Islet precursor cell (in vitro differentiated cells): Measurements from ENCODE around the gene NINJ1.

Experiments used
- DNase-seq: peaks from one replicate; pipeline ENCODE4 v3.0.0-alpha.2; 2018

The NINJ1 gene

DNA sequence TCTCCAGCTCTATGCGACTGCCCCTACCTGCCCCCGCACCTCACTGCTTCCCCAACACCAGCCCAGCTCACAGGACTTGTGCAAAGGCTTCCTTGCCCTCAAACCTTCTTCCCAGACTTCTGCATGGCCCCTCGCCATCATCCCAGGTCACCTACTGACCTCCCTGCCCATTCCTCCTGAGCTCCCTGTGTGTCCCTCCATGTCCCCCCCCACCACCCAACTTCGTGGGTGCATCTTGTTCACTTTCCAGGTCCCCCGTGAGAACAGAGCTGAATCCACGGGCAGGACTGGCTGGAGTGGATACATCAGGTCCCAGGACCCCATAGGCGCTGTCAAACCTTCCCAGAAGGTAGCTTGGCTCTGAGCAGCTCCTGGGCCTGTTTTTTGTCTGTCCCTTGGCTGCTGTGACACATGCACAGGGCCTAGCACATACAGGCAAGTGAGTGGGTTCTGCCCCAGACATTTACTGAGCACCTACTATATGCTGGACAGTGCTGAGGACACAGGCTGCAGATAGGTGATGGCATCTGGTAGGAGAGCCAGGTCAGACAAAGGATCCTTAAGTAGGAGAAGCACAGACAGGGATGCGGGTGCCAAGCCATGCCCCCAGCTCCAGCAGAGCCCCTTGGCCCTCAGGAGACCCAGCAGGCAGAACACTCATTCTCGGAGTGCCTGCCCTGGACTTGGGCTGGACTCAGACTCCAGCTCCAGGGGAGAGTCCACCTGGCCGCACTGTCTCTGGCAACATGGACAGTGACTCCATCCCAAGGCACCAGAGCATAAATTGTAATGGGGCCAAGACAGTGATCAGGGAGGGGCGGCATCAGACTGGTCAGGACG lies 15.0 kb downstream of the NINJ1 start:
- peak; percentile 46 for DNase-seq

DNA sequence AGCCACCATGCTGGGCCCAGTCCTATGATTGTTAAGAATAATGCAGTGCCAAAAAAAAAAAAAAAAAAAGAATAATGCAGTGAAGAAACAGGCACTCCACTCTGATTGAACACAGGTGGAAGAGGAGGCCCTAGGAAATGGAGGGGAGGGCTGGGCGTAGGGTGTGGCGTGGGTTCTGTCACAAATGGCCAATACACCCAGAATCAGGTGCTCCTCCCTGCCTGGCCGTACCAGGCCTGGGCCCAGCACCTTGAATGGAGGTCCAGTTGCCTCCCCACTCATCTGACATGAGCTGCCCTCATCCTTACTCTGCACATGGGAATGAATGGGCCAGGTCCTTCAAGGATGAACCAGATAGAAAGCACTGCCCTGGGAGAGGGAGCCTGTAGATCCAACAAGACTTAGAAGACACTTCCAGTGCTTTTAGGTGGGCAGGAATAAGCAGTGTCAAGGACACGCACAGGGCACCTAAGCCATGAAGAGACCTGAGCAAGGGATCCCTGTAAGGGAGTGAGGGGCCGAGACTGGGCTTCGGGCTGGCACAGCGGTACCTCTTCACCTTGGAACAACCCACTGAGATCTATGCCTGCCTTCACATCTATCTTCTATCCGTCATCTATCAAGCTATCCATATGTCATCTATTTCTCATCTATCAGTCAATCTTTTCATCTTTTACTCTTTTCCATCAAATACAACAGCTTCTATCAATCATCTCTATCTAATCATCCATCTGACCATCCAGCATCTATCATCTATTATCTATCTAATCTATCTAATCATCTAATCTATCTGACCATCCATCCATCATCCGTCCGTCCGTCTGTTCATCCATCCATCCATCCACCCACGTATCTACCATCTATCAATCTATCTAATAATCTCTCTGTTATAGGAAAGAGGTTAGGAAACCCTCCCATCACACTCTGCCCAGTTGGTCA lies 15.9 kb downstream of the NINJ1 start:
- DNase-seq, result peak; percentile 36

DNA sequence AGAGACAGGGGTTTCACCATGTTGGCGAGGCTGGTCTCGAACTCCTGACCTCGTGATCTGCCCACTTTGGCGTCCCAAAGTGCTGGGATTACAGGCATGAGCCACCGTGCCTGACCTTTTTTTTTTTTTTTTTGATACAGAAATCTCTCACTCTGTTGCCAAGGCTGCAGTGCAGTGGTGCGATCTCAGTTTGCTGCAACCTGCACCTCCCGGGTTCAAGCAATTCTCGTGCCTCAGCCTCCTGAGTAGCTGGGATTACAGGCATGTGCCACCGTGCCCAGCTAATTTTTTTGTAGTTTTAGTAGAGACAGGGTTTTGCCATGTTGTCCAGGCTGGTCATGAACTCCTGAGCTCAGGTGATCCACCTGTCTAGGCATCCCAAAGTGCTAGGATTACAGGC lies 16.5 kb downstream of the NINJ1 start:
- peak; percentile 7 for DNase-seq

DNA sequence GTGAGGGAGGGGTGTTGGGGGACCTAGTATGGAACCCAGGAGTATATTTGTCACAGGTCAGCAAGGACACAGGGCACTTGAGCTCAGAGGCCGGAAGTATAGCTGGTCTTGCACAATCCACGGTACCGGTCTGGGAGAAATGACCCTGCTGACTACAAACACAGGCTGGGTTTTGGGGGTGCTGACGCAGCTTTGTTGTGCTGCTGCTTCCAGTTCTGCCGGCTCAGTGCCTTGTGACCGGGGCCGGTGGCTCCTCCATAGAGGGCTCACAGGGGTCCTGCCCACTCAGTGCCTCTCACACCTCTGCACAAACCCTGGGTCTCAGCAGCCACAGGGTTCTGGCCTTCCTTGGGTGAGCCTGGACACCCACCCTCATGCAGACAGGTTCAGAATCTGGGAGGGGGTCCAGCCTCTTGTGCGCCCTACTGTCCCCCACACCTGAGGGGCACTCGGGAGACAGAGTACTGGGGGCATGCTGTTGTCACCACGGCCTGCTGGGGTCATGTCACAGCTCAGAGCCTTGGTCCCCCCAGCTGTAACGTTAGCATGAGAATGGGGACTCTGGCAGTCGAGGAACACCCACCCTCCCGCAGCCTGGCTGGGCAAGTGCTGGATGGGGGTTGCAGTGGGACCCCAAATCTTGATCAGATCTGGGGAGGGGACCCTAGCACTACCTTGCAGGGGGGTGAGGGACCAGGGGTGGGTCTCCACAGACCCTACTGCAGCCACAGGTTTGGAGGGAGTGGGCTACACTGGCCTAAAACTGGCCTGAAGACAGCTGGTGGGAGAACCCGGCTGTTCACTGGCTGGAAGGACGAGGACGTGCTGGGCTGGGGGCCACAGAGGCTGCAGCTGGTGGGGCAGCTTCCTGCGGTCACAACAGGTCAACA lies 17.7 kb downstream of the NINJ1 start:
- peak; percentile 49 for DNase-seq

DNA sequence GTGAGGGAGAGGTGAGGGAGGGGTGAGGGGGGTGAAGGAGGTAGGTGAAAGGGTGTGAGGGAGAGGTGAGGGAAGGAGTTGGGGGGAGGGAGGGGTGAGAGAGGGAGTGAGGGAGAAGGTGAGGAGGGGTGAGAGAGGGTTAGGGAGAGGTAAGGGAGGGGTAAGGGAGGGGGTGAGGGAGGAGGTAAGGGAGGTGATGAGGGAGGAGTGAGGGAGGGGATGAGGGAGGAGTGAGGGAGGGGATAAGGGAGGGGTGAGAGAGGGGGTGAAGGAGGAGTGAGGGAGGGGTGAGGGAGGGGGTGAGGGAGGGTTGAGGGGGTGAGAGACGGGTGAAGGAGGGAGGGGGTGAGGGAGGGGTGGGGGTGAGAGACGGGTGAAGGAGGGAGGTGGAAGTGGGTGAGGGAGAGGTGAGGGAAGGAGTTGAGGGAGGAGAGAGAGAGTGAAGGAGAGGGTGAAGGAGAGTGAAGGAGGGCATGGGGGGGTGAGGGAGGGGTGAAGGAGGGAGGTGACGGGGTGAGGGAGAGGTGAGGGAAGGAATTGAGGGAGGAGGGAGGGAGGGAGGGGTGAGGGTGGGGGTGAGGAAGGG lies 18.5 kb downstream of the NINJ1 start:
- DNase-seq, result no peak

DNA sequence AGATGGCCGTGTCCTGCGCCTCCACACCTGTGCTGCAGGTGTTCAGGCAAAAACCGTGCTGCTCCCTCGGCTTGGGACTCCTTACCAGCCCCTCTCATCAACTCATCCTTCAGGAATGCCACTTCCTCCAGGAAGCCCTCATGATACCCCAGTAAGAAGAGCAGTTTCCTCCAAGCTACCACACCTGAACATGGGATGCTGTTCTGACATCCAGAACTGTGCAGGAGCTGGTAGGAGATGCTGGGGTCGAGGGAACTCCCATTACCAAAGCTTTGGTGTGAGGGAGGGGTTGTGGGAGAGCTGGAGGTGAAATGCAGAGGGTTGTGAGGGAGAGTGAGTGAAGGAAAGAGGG lies 19.1 kb downstream of the NINJ1 start:
- DNase-seq, result no peak

DNA sequence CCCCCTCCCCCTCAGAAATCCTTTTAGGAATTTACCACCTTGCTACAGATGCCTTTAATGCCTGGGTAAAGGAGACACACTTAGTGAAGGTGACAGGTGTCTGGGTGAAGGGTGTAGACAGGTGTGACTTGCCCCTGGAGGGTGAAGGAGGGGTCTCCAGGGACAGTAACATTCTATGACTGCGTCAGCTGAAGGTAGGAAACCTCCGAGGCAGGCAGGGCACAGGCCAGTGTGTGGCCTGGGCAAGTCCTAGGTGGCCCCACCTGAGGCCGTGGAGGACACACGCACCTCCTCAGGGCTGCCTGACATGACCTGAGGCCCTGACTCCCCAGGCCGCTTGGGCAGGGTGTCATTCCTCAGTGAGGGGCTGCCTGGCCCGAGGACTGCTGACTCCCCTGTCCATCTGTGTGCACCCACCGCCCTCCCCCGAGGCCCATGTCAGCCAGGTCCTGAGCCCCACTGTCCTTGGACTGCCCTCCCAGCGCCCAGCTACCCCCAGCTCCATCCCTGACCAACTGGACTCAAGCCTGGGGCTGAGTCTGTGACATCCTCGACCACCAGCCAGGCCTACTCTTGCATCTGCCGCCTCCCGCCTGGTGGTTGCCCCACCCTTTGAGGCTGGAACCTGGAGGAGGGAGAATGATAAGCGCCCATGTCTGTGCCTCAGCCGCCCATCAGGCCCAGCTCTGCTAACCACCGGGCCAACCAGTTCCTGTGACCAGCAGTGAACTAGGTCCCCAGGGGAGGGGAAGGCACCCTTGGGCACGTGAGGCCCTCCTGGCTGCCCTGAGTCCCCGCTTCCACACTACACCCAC lies 19.7 kb downstream of the NINJ1 start:
- peak; percentile 51 for DNase-seq

DNA sequence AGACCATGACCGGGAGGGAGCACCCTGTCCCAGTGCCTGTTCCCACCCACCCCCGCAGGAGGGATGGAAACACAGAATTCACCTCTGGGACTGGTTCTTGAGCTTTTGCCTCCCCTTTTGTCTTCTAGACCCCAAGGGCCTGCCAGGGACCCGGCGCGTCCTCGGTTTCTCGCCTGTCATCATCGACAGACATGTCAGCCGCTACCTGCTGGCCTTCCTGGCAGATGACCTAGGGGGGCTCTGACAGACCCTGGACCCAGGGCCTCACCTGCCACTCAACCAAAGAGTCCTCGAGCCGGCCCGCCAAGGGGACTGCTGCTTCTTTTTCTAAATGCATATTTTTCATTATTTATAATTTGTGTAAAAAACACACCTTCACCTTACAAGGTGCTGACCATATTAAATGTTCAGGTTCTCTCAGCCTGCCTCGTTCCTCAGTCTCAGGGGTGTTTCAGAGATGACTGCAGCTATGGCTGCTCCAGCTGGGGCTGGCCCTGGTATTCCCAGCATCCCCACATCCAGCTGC lies 21.1 kb downstream of the NINJ1 start:
- peak; percentile 41 for DNase-seq

DNA sequence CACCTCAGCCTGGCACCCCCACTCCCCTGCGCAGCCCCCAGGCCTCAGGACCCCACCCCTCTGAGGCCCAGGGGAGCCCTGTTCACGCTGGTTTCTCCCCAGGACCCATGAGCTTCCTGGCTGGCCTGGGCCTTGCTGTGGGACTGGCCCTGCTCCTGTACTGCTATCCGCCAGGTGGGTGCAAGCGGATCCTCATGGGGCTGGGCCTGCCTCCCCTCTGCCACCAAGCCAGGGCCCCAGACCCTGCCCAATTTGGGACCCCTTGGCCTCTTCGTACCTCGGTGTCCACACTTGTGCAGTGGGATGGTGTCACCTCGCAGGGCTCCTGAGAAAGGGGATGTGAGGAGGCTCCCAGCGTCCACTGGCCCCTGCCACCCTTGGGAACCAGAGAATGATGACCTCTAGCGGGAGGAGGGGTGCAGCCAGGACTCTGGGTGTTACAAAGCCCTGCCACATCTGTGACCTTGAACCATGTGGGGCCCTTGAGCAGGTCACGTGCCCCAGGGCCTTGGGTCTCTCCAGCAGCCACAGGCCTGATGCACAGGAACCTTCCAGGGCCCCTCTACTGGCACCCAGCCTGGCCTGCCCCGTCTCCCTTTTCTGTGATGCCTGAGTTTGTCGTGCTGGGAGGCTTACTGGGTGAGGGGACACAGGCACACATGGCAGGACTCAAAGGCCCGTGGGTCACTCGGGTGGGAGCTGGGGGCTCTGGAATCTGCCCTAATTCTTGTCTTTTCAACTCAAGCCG lies 21.8 kb downstream of the NINJ1 start:
- DNase-seq, result peak; percentile 51

DNA sequence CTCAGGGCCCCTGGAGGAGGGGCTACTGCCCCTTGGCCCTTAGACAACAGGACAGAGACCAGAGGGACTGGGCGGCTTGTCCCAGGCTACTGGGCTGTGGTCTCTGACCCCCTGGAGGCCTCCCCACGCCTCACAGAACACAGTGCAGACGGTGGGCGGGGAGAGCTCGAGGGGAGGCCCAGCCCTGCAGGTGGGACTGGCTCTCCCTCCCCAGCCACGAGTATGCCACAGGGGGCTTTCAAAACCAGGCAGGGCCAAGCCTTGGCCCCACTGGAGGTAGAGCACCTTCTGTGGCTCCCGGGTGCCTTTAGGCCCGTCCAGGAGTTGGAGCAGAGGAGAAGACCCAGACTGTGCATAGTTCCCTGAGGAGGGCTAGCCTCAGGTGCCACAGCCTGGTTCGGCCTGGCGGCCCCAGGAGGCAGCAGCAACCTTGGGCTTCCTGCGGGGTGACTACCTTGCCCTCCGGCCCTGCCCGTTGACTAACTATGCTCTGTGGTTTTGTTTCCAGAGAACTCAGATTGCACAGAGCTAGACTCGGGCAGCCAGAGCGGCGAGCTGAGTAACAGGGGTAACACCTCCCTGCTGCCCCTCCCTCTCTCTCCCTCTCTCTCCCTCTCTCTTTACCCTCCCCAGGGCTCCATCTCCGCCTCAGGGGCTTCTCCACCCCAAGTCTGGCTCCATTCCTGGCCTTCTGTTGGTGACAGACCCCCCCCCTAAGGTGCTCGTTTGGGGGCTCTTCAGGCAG lies 22.5 kb downstream of the NINJ1 start:
- DNase-seq, result peak; percentile 38

DNA sequence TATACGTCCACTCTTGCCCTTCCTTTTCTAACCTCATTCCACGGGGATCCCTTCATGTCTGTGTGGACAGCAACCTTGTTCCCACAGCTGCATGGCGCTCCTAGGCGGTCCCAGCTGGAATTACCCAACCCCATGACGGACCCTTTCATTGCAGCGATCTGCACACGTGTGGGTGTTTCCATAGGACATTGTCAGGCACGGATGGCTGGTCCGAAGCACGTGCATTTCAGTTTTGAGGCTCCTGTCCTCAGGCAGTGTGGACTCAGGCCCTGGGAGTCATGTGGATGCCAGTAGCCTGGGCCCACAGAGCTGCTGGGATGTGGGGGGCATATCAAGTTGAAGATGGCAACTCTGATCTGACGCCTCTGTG lies 23.1 kb downstream of the NINJ1 start:
- peak; percentile 33 for DNase-seq

DNA sequence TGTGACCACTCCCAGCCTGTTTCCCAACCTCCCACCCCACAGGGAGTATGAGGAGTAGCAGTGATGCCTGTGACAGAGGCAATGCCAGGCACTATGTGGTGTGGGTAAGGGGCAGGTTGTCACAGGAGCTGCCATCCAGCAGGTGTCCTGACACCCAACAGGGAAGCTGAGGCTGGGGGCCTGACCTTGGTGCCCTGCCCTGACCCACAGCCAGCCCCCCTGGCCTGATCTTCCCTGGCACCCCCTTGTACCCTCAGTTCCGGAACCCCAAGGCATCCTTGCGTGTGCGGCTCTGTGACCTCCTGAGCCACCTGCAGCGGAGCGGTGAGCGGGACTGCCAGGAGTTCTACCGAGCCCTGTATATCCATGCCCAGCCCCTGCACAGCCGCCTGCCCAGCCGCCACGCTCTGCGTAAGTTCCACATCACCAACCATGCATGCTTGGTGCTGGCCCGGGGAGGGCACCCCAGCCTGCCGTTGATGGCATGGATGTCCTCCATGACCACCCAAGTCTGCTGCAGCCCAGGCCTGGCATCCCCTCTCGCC lies 23.7 kb downstream of the NINJ1 start:
- DNase-seq, result peak; percentile 39

DNA sequence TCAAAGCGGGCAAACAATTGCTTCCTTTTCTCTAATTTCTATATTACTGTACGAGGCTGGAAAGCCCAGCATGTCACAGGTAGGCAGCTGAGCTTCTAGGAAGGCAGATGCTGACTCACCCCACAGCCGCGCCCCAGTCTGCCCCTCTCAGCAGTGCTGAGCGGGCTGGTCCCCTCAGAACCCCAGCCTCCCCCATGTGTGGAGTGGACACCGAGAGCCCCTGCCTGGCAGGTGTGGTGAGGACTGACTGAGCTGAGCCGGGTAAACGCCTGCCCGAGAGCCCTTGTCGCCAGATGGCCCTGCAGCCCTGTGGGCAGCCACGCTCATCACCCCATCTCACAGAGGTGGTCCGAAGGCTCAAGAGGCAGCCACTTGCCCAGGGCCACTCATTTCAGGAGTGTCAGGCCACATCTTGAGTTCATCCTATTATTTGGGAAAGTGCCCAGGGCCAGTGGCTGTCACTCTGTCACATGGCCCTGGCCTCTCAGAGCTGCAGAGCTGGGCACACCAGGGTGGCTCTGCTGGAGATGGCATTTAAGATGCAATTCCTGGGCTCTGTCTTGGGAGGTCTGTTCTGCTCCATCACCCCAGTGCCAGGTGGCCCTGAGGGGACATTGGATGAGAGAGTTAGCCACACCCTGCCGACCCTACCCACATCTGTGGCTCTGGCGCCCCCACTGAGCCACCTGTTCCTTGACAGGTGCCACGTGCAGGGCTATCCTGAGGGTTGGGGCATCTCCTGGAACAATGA lies 25.6 kb downstream of the NINJ1 start:
- DNase-seq, result peak; percentile 47

DNA sequence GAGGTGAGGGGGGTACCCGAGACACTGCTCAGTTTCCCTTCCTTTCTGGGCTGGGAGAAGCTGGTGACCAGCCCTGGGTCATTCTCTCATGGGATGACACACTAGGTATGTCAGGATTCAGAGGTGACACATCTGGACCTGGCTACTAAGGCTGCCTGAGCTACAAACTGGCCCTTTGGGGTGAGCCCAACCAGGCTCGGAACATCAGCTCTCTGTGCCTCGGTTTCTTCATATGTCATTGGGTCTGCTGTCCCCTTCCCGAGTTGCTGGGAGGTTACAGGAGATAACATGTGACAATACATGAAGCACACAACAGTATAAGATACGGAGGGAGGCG lies 26.3 kb downstream of the NINJ1 start:
- DNase-seq, result no peak

DNA sequence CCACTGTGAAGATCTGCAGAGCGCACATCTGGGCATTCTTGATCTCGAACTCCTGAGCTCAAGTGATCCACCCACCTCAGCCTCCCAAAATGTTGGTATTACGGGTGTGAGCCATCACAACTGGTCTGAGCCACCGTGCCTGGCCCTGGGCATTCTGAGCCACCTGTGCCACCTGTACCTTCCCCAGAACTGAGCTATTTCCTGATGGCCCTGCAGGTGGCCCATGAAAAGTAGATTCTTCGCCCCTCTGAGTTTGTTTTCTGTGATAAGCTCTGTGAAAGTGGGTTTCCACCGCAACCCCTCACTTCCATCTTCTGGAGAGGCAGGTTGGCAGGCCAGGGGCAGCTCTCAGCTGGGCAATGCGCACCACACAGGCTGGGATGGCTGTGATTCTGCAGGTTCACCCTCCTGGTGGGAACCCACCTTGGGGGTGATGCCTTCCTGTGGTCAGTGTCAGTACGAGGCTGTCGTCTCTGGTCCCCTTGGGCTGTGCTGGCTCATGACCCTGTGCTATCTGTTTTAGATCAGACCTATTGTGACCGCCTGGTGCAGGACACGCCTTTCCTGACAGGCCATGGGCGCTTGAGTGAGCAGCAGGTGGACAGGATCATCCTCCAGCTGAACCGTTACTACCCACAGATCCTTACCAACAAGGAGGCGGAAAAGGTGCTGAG lies 26.8 kb downstream of the NINJ1 start:
- peak; percentile 42 for DNase-seq

DNA sequence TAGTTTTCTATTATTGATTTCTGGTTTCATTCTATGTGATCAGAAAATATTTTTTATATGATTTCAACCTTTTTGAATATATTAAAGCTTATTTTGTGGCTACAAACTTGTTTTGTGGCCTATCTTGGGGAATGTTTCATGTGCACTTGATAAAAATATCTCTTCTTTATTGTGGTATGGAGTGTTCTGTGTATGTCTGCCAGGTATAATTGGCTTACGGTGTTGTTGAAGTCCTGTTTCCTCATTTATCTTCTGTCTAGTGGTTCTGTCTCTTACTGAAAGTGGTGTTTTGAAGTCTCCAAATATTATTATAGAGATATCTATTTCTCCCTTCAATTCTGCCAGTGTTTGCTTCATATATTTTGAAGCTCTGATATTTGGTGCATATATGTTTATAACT lies 28.4 kb downstream of the NINJ1 start:
- DNase-seq, result no peak

DNA sequence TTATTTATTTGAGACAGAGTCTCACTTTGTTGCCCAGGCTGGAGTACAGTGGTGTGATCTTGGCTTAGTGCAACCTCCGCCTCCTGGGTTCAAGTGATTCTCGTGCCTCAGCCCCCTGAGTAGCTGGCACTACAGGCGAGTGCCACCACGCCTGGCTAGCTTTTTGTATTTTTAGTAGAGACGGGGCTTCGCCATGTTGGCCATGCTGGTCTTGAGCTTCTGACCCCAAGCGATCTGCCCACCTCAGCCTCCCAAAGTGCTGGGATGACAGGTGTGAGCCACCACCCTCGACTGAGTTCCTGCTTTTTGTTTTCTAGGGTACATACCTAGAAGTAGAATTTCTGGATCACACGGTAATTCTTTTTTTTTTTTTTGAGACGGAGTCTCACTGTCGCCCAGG lies 33.0 kb downstream of the NINJ1 start:
- DNase-seq, result peak; percentile 4

DNA sequence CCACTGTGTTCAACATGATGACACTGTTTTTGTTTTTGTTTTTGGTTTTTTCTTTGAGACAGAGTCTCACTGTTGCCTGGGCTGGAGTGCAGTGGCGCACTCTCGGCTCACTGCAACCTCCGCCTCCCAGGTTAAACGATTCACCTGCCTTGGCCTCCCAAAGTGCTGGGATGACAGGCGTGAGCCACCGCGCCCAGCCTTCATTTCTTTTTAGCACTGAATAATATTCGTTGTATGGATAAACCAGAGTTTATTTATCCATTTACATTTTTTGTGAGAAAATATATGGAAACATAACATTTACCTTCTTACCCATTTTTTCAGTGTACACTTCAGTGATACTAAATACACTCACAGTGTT lies 33.8 kb downstream of the NINJ1 start:
- DNase-seq, result peak; percentile 22
